Epidermal melanocyte (primary cell): Measurements from ENCODE around the gene OTULINL.

Experiments
- DNase-seq: peaks from one replicate; pipeline ENCODE4 v3.0.0; 2011; ENCODE audit warnings: low spot score; ENCODE audit not compliant: insufficient read length

OTULINL gene

GRCh38 chr5:14577079-14577725, 4.4 kb upstream of the OTULINL start:
- no peak for DNase-seq

GRCh38 chr5:14577971-14578370, 3.6 kb upstream of the OTULINL start:
- DNase-seq: no peak

DNA sequence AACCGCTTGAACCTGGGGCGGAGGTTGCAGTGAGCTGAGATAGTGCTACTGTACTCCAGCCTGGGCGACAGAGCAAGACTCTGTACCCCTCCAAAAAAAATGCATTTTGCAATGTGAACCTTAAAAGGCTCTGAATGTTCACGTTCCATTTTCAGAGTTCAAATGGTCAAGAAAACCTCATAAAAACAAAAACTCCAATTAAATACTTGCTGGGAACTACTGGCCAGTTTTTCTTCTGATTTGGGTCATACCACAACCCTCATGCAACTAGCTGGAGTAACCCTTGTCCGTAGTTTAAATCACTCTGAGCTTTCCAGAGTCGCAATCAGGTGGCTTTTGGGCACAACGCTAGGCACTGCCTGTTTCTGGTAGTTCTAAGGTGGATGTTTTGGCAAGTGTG, 2.3 kb upstream of the OTULINL start:
- DNase-seq: no peak

- no peak for DNase-seq
These were observed 1.7 kb upstream of the OTULINL start for GRCh38 chr5:14579731-14580397.

- DNase-seq: no peak
These were observed 1.1 kb upstream of the OTULINL start for GRCh38 chr5:14580398-14581034.

DNA sequence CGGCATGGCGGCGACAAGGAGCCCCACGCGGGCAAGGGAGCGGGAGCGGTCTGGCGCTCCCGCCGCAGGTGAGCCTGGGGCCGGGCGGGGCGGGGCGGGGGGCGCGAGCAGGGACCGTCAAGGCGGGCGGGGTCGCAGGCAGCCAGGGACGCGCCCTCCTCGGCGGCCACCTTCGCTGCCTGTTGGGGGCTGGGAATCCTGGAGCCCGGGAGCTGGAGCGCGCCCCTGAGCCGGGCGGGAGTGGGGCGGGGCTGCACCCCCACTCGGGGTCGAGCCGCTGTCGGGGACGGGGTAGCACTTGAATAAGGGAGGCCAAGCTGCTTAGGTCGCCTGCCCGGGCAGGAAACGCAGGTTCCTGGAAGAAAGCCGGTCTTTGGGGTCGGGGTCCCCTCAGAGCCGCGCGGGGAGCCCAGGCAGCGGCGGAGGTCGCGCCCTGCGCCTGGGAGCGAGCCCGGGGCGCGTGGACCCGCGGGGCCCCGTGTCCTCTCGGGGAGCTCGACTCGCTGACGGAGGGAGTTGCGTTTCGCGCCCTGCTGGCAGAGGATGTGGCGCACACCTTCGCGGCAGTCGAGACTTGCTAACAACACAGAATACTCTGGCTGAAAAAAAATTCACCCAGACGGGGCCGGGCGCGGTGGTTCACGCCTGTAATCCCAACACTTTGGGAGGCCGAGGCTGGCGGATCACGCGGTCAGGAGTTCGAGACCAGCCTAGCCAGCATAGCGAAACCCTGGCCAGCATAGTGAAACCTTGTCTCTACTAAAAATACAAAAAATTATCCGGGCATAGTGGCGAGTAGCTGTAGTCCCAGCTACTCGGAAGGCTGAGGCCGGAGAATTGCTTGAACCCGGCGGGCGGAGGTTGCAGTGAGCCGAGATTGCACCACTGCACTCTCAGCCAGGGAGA, 552 bp downstream of the OTULINL start:
- DNase-seq: no peak

DNA sequence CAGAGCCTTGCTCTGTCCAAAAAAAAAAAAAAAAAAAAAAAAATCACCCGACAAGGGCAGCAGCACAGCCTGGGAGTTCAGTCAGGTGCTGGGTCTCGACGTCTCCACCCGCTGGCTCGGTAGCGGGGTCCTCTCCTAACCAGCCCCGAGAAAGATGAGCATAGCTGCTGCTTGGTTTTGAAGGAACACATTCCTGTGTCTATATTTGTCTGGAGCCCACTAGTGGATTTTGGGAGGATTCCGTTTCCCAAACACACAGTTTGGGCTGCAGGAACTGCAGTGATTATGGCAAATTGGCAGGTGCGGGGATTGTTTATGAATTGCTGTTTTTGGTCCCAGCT, 1.2 kb downstream of the OTULINL start:
- no peak for DNase-seq

- no peak for DNase-seq
These were observed 3.3 kb downstream of the OTULINL start for GRCh38 chr5:14584848-14585247.

DNA sequence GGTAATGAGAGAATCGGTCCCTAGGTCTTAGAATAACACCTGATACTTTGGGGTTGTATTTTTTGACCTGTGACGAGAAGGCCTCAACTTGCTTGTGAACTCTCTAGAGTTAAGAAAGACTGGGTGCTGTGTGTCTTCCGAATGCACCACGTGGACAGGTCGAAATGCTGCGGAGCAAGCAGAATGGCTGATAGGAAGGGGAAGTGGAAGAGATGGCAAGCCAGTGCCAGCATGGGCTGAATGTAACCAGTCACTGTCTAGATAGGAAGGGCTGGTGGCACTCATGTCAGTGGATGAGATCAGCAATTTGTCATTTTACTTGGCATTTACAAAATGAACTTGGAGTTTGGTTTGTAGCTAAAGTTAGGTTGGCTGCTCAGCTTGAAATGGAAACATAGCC, 5.6 kb downstream of the OTULINL start:
- DNase-seq: no peak

GRCh38 chr5:14588145-14588544, 6.6 kb downstream of the OTULINL start:
- no peak for DNase-seq

DNA sequence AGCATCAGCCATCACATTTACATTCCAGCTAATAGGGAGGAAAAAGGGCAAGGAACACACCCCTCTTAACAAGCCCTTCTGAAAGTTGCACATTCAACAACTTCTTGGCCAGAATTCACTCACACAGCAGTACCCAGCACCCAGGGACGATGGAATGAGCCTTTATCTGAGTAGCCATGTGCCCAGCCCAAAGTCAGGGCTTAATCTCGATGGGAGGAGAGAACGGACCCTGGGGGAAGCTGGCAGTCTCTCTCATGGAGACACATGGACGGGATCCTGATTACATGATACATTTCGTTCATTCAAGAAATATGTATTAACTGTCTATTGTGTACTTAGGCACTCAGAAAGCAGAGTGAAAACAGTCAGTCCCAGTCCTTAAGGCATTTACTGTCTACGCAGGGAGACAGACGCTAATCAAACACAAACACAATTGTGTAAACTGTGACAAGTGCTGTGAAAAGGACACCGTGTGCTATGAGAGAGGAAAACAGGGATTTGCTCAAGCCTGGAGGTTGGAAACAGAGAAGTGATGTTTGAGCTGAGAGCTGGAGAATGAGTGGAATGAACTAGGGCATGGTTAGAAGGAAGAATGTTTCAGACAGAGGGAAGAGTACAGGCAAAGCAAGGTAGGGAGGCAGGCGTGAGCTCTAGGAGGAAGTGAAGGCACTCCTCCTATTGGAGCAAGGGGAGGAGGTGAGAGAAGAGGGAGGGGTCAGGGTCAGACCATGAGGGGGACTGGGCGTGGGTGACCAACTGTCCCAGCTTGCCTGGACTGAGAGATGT, 7.4 kb downstream of the OTULINL start:
- no peak for DNase-seq

DNA sequence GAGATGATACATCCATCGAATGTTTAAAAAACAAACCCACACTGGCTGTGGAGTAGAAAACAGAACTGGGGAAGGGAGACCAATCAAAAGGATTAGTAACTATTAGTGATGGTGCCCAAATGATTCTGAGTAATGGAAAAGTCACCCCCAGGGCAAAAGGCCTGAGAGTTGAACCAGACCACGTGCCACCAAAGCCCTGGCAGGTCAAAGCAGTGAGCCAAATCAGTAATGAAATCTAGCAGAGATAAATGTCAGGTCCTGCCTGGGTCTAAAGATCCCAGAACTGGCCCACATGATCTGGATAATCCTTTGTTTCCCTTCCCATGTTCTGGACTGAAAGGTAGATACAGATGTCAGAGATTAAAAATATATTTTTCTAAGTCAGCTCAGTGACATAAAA, 9.4 kb downstream of the OTULINL start:
- no peak for DNase-seq

DNA sequence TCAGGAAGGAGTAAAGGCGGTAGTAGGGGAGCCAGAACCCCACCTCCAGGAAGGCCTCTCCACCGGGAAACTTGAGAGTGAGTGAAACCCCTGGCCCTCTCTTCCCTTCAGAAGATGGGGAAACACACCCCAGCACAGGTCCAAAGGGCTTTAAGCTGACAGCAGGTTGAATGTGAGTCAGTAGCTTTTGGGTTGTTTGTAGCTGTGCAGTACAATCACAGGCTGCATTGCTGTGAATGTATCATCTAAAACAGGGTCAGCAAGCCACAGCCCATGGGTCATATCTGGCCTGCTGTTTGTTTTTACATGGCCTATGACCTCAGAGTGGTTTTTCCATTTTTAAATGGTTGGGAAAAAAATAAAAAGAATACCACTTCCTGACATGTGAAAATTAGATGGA, 10.0 kb downstream of the OTULINL start:
- DNase-seq: no peak

GRCh38 chr5:14593326-14594021, 11.9 kb downstream of the OTULINL start:
- DNase-seq: no peak

GRCh38 chr5:14594378-14595074, 12.9 kb downstream of the OTULINL start:
- DNase-seq: no peak

DNA sequence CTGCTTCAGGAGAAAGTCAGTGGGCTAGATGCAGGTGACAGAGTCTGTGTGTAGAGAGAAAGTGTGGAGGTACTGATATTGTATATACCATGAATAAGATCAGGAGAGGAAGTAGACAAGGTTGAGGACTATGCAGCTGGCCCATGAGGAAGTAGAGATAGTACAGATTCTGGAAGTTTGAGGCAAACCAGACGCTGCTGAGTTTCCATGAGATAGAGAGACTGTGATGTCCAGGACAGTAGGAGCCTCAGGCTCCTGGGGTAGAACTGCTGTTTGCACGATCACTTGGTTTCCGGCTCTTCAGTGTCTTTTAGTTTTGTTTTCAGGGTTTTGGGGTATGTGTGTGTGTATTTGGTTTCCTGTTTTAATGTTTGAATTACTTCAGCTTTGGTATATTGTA, 13.6 kb downstream of the OTULINL start:
- no peak for DNase-seq

DNA sequence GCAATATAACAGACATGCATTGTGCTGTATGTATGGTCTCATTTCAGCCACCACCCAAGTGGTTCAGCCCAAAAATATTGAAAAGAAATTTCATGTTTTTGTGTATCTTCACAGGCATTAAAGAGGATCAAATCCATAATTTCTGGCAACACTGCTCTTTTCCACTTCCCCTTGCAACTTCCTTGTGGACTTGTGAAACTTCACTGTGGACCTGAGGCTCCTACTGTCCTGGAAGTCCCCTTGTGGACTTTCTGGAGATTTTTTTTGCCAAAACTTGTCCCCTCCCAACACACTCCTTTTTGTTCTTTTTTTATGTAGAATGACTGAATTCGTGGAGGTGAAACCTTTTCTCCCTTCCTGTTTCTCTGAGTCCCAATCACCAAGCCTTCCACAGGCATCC, 14.3 kb downstream of the OTULINL start:
- DNase-seq: no peak

- no peak for DNase-seq
These were observed 15.5 kb downstream of the OTULINL start for GRCh38 chr5:14597080-14597479.

- DNase-seq: no peak
These were observed 16.6 kb downstream of the OTULINL start for GRCh38 chr5:14598225-14598624.
